ENCODE results near the gene GRAMD1C.

GRCh38 chr3:113829576-113830354 is 8.8 kb upstream of the GRAMD1C start:
- TF ChIP-seq, protein P1, sequence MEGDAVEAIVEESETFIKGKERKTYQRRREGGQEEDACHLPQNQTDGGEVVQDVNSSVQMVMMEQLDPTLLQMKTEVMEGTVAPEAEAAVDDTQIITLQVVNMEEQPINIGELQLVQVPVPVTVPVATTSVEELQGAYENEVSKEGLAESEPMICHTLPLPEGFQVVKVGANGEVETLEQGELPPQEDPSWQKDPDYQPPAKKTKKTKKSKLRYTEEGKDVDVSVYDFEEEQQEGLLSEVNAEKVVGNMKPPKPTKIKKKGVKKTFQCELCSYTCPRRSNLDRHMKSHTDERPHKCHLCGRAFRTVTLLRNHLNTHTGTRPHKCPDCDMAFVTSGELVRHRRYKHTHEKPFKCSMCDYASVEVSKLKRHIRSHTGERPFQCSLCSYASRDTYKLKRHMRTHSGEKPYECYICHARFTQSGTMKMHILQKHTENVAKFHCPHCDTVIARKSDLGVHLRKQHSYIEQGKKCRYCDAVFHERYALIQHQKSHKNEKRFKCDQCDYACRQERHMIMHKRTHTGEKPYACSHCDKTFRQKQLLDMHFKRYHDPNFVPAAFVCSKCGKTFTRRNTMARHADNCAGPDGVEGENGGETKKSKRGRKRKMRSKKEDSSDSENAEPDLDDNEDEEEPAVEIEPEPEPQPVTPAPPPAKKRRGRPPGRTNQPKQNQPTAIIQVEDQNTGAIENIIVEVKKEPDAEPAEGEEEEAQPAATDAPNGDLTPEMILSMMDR (IDR thresholded peaks at IDR 0.05): no peak
- TF ChIP-seq ZFX (IDR thresholded peaks at IDR 0.05; ENCODE audit: borderline replicate concordance): no peak

Measured in 22Rv1 (cell line).